HepG2 (cell line): ENCODE measurements around the gene FOCAD. TPM values are rescaled to one million over a fixed set of nuclear protein-coding genes. Genes with fewer than 3 reads are reported as not detected.
A peak's percentile ranks its signal among the peaks of the same experiment; 100 is the strongest.

Source experiments
- ADNP ChIP-seq: sonication (generic); formaldehyde crosslinking; IDR thresholded peaks from 2 replicates; pipeline ENCODE4 v1.4.0; 2020; ENCODE audit warnings: missing genetic modification reagents
- GFI1 ChIP-seq: sonication (generic); formaldehyde crosslinking; IDR thresholded peaks from 2 replicates; pipeline ENCODE4 v1.5.0; 2020; ENCODE audit warnings: missing genetic modification reagents, mild to moderate bottlenecking, borderline replicate concordance
- GLMP ChIP-seq: sonication (generic); formaldehyde crosslinking; IDR thresholded peaks from 2 replicates; pipeline ENCODE4 v1.9.0; 2021; ENCODE audit warnings: missing genetic modification reagents, mild to moderate bottlenecking, borderline replicate concordance
- HNF1A ChIP-seq, 2 experiments: sonication (generic) in 1 of 2; formaldehyde crosslinking in 1 of 2; IDR thresholded peaks; 2 replicates each; pipeline versions ENCODE4 v1.4.0 to v1.6.1; 2016 to 2020; ENCODE audit warnings: borderline replicate concordance in 1 of 2, low read depth in 1 of 2, mild to moderate bottlenecking in 1 of 2, missing genetic modification reagents in 1 of 2
- KDM5B ChIP-seq: sonication (generic); formaldehyde crosslinking; IDR thresholded peaks from 2 replicates; pipeline ENCODE4 v1.4.0; 2020; ENCODE audit warnings: missing genetic modification reagents, mild to moderate bottlenecking, borderline replicate concordance
- NCOA2 ChIP-seq: sonication (generic); formaldehyde crosslinking; IDR thresholded peaks from 2 replicates; pipeline ENCODE4 v1.8.0; 2022; ENCODE audit warnings: inconsistent platforms
- SNAI1 ChIP-seq: sonication (generic); formaldehyde crosslinking; IDR thresholded peaks from 2 replicates; pipeline ENCODE4 v1.5.0; 2020; ENCODE audit warnings: mild to moderate bottlenecking, missing genetic modification reagents, borderline replicate concordance
- ZMYM4 ChIP-seq: sonication (generic); formaldehyde crosslinking; IDR thresholded peaks from 2 replicates; pipeline ENCODE4 v1.8.1; 2023; ENCODE audit warnings: mild to moderate bottlenecking, missing genetic modification reagents
- ZNF3 ChIP-seq: IDR thresholded peaks from 2 replicates; pipeline ENCODE4 v1.7.0; 2017; ENCODE audit warnings: inconsistent platforms
- ZNF318 ChIP-seq: sonication (generic); formaldehyde crosslinking; IDR thresholded peaks from 2 replicates; pipeline ENCODE4 v1.4.0; 2020; ENCODE audit warnings: mild to moderate bottlenecking, missing genetic modification reagents
- ZNF776 ChIP-seq: sonication (generic); formaldehyde crosslinking; IDR thresholded peaks from 2 replicates; pipeline ENCODE4 v1.4.0; 2020; ENCODE audit warnings: mild to moderate bottlenecking, missing genetic modification reagents
- ZNF800 ChIP-seq: sonication (generic); formaldehyde crosslinking; IDR thresholded peaks from 2 replicates; pipeline ENCODE4 v1.4.0; 2020; ENCODE audit warnings: missing genetic modification reagents
- polyA plus RNA-seq, 8 experiments: library from polyadenylated mRNA; depleted of rRNA in 3 of 8; stranded (reverse) in 7 of 8; unstranded in 1 of 8; fragments of >200 nt; fragmentation: Illumina TruSeq in 4 of 8; extraction: Trizol in 4 of 8; gene quantifications; 2 replicates each; pipeline versions ENCODE4 v1.2.1 to v1.2.3, GENCODE V29; 2011 to 2016; ENCODE audit warnings: low read depth in 4 of 8, missing spikeins in 1 of 8, mixed read lengths in 1 of 8; ENCODE audit not compliant: insufficient read depth in 1 of 8
- total RNA-seq, 5 experiments: library from RNA; depleted of rRNA; stranded (reverse); fragments of >200 nt; fragmentation: Illumina TruSeq; extraction: Trizol; gene quantifications; 2 replicates each; pipeline ENCODE4 v1.2.3, GENCODE V29; 2016; ENCODE audit warnings: low read depth in 1 of 5

FOCAD gene
- total and polyA plus RNA-seq, 2 of the 13 experiments (the other 11 are each of a cell fraction or from before 2014, with no cell fraction given), result 18.0 to 31.1 TPM

- no peak for TF ChIP-seq GLMP (CRISPR knock-in tag)
- peak; percentile 99 for TF ChIP-seq GFI1 (CRISPR knock-in tag)
- TF ChIP-seq KDM5B (CRISPR knock-in tag), result no peak
- TF ChIP-seq ZNF318 (CRISPR knock-in tag), result no peak
- no peak for TF ChIP-seq ZNF776 (CRISPR knock-in tag)
- peak; percentile 95 for TF ChIP-seq NCOA2 (CRISPR knock-in tag)
- TF ChIP-seq HNF1A (IDR thresholded peaks at IDR 0.05; ENCODE audit: low read depth), result 0 out of 2 replicates have a peak, but pooled peaks have one; percentile 24
- no peak for TF ChIP-seq HNF1A (CRISPR knock-in tag; IDR thresholded peaks at IDR 0.05; ENCODE audit: borderline replicate concordance)
- peak; percentile 81 for TF ChIP-seq ZMYM4 (CRISPR knock-in tag)
- TF ChIP-seq ZNF800 (CRISPR knock-in tag), result no peak
- TF ChIP-seq ZNF3 (CRISPR knock-in tag), result no peak
- no peak for TF ChIP-seq SNAI1
- TF ChIP-seq ADNP (CRISPR knock-in tag), result no peak
Observed at GRCh38 chr9:20835377-20836286, 151.6 kb downstream of the FOCAD start (continued).
